ENCODE data around the gene RFWD3. TPM values are rescaled to one million over a fixed set of nuclear protein-coding genes. Genes with fewer than 3 reads are reported as not detected.
A peak's percentile ranks its signal among the peaks of the same experiment; 100 is the strongest.

RFWD3 gene, protein sequence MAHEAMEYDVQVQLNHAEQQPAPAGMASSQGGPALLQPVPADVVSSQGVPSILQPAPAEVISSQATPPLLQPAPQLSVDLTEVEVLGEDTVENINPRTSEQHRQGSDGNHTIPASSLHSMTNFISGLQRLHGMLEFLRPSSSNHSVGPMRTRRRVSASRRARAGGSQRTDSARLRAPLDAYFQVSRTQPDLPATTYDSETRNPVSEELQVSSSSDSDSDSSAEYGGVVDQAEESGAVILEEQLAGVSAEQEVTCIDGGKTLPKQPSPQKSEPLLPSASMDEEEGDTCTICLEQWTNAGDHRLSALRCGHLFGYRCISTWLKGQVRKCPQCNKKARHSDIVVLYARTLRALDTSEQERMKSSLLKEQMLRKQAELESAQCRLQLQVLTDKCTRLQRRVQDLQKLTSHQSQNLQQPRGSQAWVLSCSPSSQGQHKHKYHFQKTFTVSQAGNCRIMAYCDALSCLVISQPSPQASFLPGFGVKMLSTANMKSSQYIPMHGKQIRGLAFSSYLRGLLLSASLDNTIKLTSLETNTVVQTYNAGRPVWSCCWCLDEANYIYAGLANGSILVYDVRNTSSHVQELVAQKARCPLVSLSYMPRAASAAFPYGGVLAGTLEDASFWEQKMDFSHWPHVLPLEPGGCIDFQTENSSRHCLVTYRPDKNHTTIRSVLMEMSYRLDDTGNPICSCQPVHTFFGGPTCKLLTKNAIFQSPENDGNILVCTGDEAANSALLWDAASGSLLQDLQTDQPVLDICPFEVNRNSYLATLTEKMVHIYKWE
- 68.9 TPM for polyA plus RNA-seq (2013, experiment 1 of 2)
- 62.0 TPM for polyA plus RNA-seq (2013, experiment 2 of 2)

DNA sequence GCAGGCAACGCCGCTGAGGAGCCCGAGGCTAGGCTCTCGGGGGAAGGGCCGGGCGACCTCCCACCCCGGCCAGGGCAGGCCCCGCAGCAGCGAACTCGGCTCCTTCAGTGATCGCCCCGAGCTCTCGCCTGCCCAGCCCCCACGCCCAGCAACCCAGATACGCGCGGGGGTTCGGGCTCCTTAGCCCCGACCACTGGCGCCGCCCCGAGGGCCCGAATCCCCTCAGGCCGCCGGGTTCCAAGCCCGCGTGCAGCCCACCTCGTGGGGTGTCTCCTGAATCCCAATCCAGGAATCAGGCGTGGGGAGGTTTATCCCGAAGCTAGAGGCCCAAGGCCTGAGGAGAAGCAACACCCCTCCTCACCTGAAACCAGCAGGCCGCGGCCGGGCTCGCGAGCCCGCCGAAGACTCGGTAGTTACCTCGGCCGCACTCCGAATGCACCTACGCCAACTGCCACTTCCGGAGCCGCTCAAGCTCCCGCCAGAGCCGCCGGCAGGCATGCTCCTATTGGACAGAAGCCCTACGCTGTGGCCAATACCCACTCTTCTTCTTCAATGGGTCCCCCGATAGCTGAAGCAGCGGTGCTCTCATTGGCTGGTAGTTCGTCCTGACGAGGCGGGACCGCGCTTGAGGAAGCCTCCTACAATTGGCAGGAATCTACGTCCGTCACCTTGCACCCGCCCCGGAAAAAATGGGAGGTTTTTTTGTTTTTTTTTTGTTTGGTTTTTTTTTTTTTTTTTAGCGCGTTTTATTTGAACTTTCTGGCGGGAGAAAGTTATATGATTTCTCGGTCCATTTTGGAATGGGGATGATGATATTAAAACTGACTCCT lies at the start of gene RFWD3:
Gene RFWD3, minus strand, starts transcription at position 453 of the 830 bp plus-strand sequence. CDS start 5,428 bp downstream, outside the sequence.
- H3K27me3 ChIP-seq (ENCODE audit: insufficient read depth, low read length, poor library complexity), result no peaks in the 10 kb centered on the region
- peak within 1 kb of the TSS; percentile 86 for H4K5ac ChIP-seq (ENCODE audit: low read length)
- WGBS (ENCODE audit: extremely low coverage, insufficient coverage, low lambda C conversion rate), result no CpG with 5 or more reads among the region's 63 CpGs
- peak within 1 kb of the TSS; percentile 41 for H3K4ac ChIP-seq (ENCODE audit: low read depth, low read length)
- no peak within 1 kb of the TSS for H3K27ac ChIP-seq (ENCODE audit: low read depth, low read length)
- H3K9ac ChIP-seq (ENCODE audit: low read length), result peak within 1 kb of the TSS; percentile 85
- peak; percentile 100 for DNase-seq
- peaks cover 14% of the 10 kb centered on the region for H3K79me1 ChIP-seq (ENCODE audit: low read length)
- H3K4me3 ChIP-seq (ENCODE audit: low read length), result peak within 1 kb of the TSS; percentile 73
- no peak within 1 kb of the TSS for H3K23ac ChIP-seq (ENCODE audit: low read length)
- H2AK5ac ChIP-seq (ENCODE audit: low read length), result no peak within 1 kb of the TSS
- peaks cover 38% of the 10 kb centered on the region for H3K79me2 ChIP-seq (ENCODE audit: control insufficient read depth, insufficient read depth, low read length)
- H3K4me1 ChIP-seq (ENCODE audit: control insufficient read depth, low read depth, low read length), result no peaks in the 10 kb centered on the region
- H2BK5ac ChIP-seq (ENCODE audit: low read length), result no peak within 1 kb of the TSS
- H2BK15ac ChIP-seq (replicated peaks; ENCODE audit: low read depth), result peak within 1 kb of the TSS; percentile 93
- H3K56ac ChIP-seq (ENCODE audit: low read length), result peak within 1 kb of the TSS; percentile 89
- peaks cover 10% of the 10 kb centered on the region for H3K36me3 ChIP-seq (ENCODE audit: control insufficient read depth, insufficient read depth, low read length)
- H4K8ac ChIP-seq (ENCODE audit: low read depth, low read length), result peak within 1 kb of the TSS; percentile 100
- peak within 1 kb of the TSS; percentile 91 for H3K18ac ChIP-seq (ENCODE audit: low read length)
- peak within 1 kb of the TSS; percentile 76 for H3K4me2 ChIP-seq (ENCODE audit: low read length)
- peak within 1 kb of the TSS; percentile 47 for H2BK120ac ChIP-seq (ENCODE audit: low read depth, low read length)

DNA sequence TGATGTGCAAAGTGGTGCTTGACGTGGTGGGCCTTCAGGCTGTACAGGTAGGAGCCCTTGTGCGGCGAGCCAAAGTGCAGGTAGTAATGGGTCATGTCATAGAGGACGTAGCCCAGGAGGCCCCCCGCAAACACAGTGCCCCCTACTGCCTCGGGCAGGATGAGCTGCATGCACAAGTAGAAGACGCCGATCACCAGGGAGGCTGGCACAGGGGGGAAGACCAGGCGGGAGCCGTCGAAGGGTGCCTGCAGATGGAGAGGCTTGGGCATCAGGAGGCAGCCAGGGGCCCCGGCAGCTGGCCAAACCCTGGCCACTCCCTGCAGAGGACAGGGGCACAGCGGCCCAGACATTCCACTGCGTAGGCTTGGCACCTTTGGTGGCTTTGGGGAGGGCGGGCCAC lies 49.7 kb upstream of the RFWD3 start:
- Histone ChIP-seq H3K9ac (ENCODE audit: low read length) (no peak overlapping the region), H2BK15ac (replicated peaks; ENCODE audit: low read depth) (no peak overlapping the region), H3K4me2 (ENCODE audit: low read length) (no peak overlapping the region), H4K5ac (ENCODE audit: low read length) (no peak overlapping the region), H3K27me3 (ENCODE audit: insufficient read depth, low read length, poor library complexity) (no peaks in the 10 kb centered on the region), H3K4me1 (ENCODE audit: control insufficient read depth, low read depth, low read length) (no peaks in the 10 kb centered on the region), H3K36me3 (ENCODE audit: control insufficient read depth, insufficient read depth, low read length) (no peaks in the 10 kb centered on the region), H3K79me1 (ENCODE audit: low read length) (no peaks in the 10 kb centered on the region), H3K56ac (ENCODE audit: low read length) (no peak overlapping the region), H3K27ac (ENCODE audit: low read depth, low read length) (no peak overlapping the region), H3K23ac (ENCODE audit: low read length) (no peak overlapping the region), H2BK5ac (ENCODE audit: low read length) (no peak overlapping the region), H2AK5ac (ENCODE audit: low read length) (no peak overlapping the region), H3K18ac (ENCODE audit: low read length) (no peak overlapping the region), H3K79me2 (ENCODE audit: control insufficient read depth, insufficient read depth, low read length) (no peaks in the 10 kb centered on the region), H4K8ac (ENCODE audit: low read depth, low read length) (no peak overlapping the region), H3K4me3 (ENCODE audit: low read length) (no peak overlapping the region), H2BK120ac (ENCODE audit: low read depth, low read length) (no peak overlapping the region), H3K4ac (ENCODE audit: low read depth, low read length) (no peak overlapping the region)
- DNase-seq, result no peak
- WGBS (ENCODE audit: extremely low coverage, insufficient coverage, low lambda C conversion rate), result no CpG with 5 or more reads among the region's 15 CpGs

DNA sequence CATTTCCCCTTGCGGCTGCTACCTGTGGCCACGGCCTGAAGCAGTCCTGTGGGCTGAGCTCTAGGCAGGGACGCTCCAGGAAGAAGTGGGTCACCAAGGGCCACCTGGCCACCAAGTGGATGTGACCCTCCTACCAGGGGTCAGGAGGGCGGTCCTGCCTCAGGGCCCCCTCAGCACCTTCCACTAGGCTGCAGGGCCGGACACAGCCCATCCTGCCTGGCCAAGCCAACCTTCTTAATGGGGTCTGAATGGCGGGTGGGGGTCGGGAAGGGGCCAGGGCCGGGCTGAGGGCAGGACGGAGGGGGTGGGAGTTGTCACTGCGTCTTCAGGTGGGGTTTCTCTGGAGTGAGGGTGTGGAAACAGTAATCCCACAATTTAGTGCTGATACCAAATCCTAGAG lies 47.2 kb upstream of the RFWD3 start:
- Histone ChIP-seq H2AK5ac (ENCODE audit: low read length) (no peak overlapping the region), H3K4me3 (ENCODE audit: low read length) (no peak overlapping the region), H3K4ac (ENCODE audit: low read depth, low read length) (no peak overlapping the region), H3K27me3 (ENCODE audit: insufficient read depth, low read length, poor library complexity) (no peaks in the 10 kb centered on the region), H3K56ac (ENCODE audit: low read length) (no peak overlapping the region), H3K79me1 (ENCODE audit: low read length) (no peaks in the 10 kb centered on the region), H2BK5ac (ENCODE audit: low read length) (no peak overlapping the region), H3K27ac (ENCODE audit: low read depth, low read length) (no peak overlapping the region), H4K8ac (ENCODE audit: low read depth, low read length) (no peak overlapping the region), H4K5ac (ENCODE audit: low read length) (no peak overlapping the region), H3K9ac (ENCODE audit: low read length) (no peak overlapping the region), H3K23ac (ENCODE audit: low read length) (no peak overlapping the region), H3K36me3 (ENCODE audit: control insufficient read depth, insufficient read depth, low read length) (no peaks in the 10 kb centered on the region), H2BK15ac (replicated peaks; ENCODE audit: low read depth) (no peak overlapping the region), H3K18ac (ENCODE audit: low read length) (no peak overlapping the region), H3K79me2 (ENCODE audit: control insufficient read depth, insufficient read depth, low read length) (no peaks in the 10 kb centered on the region), H2BK120ac (ENCODE audit: low read depth, low read length) (no peak overlapping the region), H3K4me2 (ENCODE audit: low read length) (no peak overlapping the region), H3K4me1 (ENCODE audit: control insufficient read depth, low read depth, low read length) (no peaks in the 10 kb centered on the region)
- DNase-seq, result no peak
- no CpG with 5 or more reads among the region's 10 CpGs for WGBS (ENCODE audit: extremely low coverage, insufficient coverage, low lambda C conversion rate)

DNA sequence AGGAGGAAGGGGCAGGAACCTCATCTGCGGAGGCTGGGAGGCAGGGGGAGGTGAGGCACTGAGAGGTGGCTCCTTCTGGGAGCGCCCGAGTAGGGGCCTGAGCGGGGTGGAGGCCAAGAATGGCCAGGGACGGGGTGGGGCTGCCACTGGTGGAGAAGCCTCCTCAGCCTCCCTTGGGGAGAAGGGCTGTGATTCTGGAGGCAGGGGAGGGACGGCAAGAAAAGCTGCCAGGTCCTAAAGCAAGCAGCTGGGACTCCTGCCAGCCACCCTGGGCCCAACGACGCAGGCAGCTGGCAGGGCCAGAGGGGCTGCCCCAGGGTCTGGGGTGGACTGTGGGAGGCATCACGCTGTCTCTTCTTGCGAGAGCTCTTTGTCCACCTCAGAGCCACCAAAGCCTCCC lies 46.6 kb upstream of the RFWD3 start:
- no peaks in the 10 kb centered on the region for H3K79me2 ChIP-seq (ENCODE audit: control insufficient read depth, insufficient read depth, low read length)
- no peak for DNase-seq

DNA sequence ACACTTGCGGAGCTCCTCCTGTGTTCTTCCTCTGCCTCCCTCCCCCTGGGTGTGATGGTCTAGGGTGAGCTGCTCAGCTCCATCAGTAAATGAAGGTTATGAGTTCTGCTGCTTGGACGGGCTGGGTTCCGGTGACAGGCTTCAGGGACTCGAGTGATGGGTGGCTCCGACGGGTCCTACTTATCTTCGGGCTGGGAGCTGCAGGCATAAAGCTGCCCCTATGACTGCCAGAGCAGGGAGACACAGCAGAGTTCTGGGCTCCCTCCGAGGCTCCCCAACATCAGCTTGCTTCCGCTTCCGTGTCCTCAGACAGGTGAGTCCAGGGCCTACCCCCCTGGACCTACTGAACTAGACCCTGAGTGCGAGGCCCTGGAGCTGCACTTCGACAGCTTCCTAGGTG lies 45.3 kb upstream of the RFWD3 start:
- Histone ChIP-seq H2BK15ac (replicated peaks; ENCODE audit: low read depth) (no peak overlapping the region), H3K4ac (ENCODE audit: low read depth, low read length) (no peak overlapping the region), H2AK5ac (ENCODE audit: low read length) (no peak overlapping the region), H3K18ac (ENCODE audit: low read length) (no peak overlapping the region), H3K4me2 (ENCODE audit: low read length) (no peak overlapping the region), H3K79me2 (ENCODE audit: control insufficient read depth, insufficient read depth, low read length) (no peaks in the 10 kb centered on the region), H2BK5ac (ENCODE audit: low read length) (no peak overlapping the region), H3K4me1 (ENCODE audit: control insufficient read depth, low read depth, low read length) (no peaks in the 10 kb centered on the region), H2BK120ac (ENCODE audit: low read depth, low read length) (no peak overlapping the region), H3K56ac (ENCODE audit: low read length) (no peak overlapping the region), H3K36me3 (ENCODE audit: control insufficient read depth, insufficient read depth, low read length) (no peaks in the 10 kb centered on the region), H4K8ac (ENCODE audit: low read depth, low read length) (no peak overlapping the region), H3K27me3 (ENCODE audit: insufficient read depth, low read length, poor library complexity) (no peaks in the 10 kb centered on the region), H3K4me3 (ENCODE audit: low read length) (no peak overlapping the region), H3K23ac (ENCODE audit: low read length) (no peak overlapping the region), H3K79me1 (ENCODE audit: low read length) (no peaks in the 10 kb centered on the region), H4K5ac (ENCODE audit: low read length) (no peak overlapping the region), H3K27ac (ENCODE audit: low read depth, low read length) (no peak overlapping the region), H3K9ac (ENCODE audit: low read length) (no peak overlapping the region)
- DNase-seq, result no peak
- WGBS (ENCODE audit: extremely low coverage, insufficient coverage, low lambda C conversion rate), result no CpG with 5 or more reads among the region's 12 CpGs

More for the DNA sequence above, 46.6 kb upstream of the RFWD3 start:
- Histone ChIP-seq H2AK5ac (ENCODE audit: low read length) (no peak overlapping the region), H2BK120ac (ENCODE audit: low read depth, low read length) (no peak overlapping the region), H3K4ac (ENCODE audit: low read depth, low read length) (no peak overlapping the region), H3K56ac (ENCODE audit: low read length) (no peak overlapping the region), H3K79me1 (ENCODE audit: low read length) (no peaks in the 10 kb centered on the region), H2BK5ac (ENCODE audit: low read length) (no peak overlapping the region), H3K4me3 (ENCODE audit: low read length) (no peak overlapping the region), H4K8ac (ENCODE audit: low read depth, low read length) (no peak overlapping the region), H3K4me2 (ENCODE audit: low read length) (no peak overlapping the region), H4K5ac (ENCODE audit: low read length) (no peak overlapping the region), H3K36me3 (ENCODE audit: control insufficient read depth, insufficient read depth, low read length) (no peaks in the 10 kb centered on the region), H3K27ac (ENCODE audit: low read depth, low read length) (no peak overlapping the region), H3K27me3 (ENCODE audit: insufficient read depth, low read length, poor library complexity) (no peaks in the 10 kb centered on the region), H2BK15ac (replicated peaks; ENCODE audit: low read depth) (no peak overlapping the region), H3K9ac (ENCODE audit: low read length) (no peak overlapping the region), H3K18ac (ENCODE audit: low read length) (no peak overlapping the region), H3K4me1 (ENCODE audit: control insufficient read depth, low read depth, low read length) (no peaks in the 10 kb centered on the region), H3K23ac (ENCODE audit: low read length) (no peak overlapping the region)
- WGBS (ENCODE audit: extremely low coverage, insufficient coverage, low lambda C conversion rate), result no CpG with 5 or more reads among the region's 10 CpGs

Data from mesendoderm (in vitro differentiated cells).